ENCODE data around the gene REEP3. TPM values are rescaled to one million over a fixed set of nuclear protein-coding genes. Genes with fewer than 3 reads are reported as not detected.

Gene REEP3
- total and polyA plus RNA-seq, 2 of the 8 experiments (the other 6 are each of a cell fraction or from before 2014, with no cell fraction given) = 5.8 to 31.5 TPM

- ChIA-PET POLR2A (ENCODE audit: partially characterized antibody) (interaction anchor here (2.5 kb wide), 1 partner anchor 9 kb away, joined by 12 read pairs; no protein-coding TSS in a partner anchor), CTCF (ENCODE audit: partially characterized antibody) (interaction anchor here (0.6 to 2.3 kb wide), 3 partner anchors 8 to 101 kb away, joined by 3 to 8 read pairs (median 7); no protein-coding TSS in a partner anchor)
- Histone ChIP-seq H3K9me3 (ENCODE audit: insufficient read depth in 2 of 2, low read depth in 1 of 2, low read length in 1 of 2) (no peaks in the 10 kb centered on the region), H3K23ac (ENCODE audit: insufficient read length) (no peak overlapping the region), H3K4me3 (ENCODE audit: extremely low read depth in 1 of 4, insufficient read depth in 2 of 4, low read depth in 3 of 4, low read length in 4 of 4) (no peak overlapping the region), H4K20me1 (replicated peaks in 1 of 2; ENCODE audit: control insufficient read depth in 1 of 2, insufficient read depth in 2 of 2, low read length in 2 of 2) (no peaks in the 10 kb centered on the region), H4K8ac (ENCODE audit: extremely low read depth, insufficient read depth, low read length) (no peak overlapping the region), H3K14ac (ENCODE audit: insufficient read length) (no peak overlapping the region), H4K5ac (ENCODE audit: insufficient read length, low read depth, low read length) (no peak overlapping the region), H3K36me3 (ENCODE audit: control insufficient read depth in 2 of 4, insufficient read depth in 4 of 4, low read length in 3 of 4) (peaks cover 0 to 3% (median 1%) of the 10 kb centered on the region in 4 experiments; a peak in 3 of 8 replicates), H3K27ac (ENCODE audit: low read depth, low read length) (no peak overlapping the region), H2BK5ac (ENCODE audit: low read depth, low read length) (no peak overlapping the region; the same call in 1 of the 2 replicates), H3K18ac (ENCODE audit: extremely low read depth, low read length) (no peak overlapping the region), H4K91ac (replicated peaks; ENCODE audit: insufficient read length, low read length) (no peak overlapping the region), H3K23me2 (ENCODE audit: low read depth, low read length) (no peaks in the 10 kb centered on the region), H2BK12ac (ENCODE audit: low read depth, low read length) (no peak overlapping the region), H2BK120ac (replicated peaks; ENCODE audit: low read depth, low read length) (no peak overlapping the region), H3K79me2 (ENCODE audit: control insufficient read depth in 1 of 2, insufficient read depth in 2 of 2, low read length in 2 of 2) (no peaks in the 10 kb centered on the region), H3K9ac (replicated peaks in 1 of 4; ENCODE audit: extremely low read depth in 1 of 4, low read depth in 3 of 4, low read length in 3 of 4) (no peak overlapping the region), H3K27me3 (replicated peaks in 1 of 4; ENCODE audit: control insufficient read depth in 3 of 4, extremely low read depth in 1 of 4, insufficient read depth in 3 of 4, low read length in 3 of 4) (no peaks in the 10 kb centered on the region), H3K4me2 (ENCODE audit: insufficient read depth in 1 of 2, low read depth in 2 of 2, low read length in 2 of 2) (no peak overlapping the region), H2AK5ac (ENCODE audit: low read depth, low read length) (no peak overlapping the region), H3K79me1 (ENCODE audit: low read depth, low read length) (no peaks in the 10 kb centered on the region), H3K4me1 (replicated peaks in 1 of 4; ENCODE audit: control insufficient read depth in 3 of 4, insufficient read depth in 4 of 4, low read length in 3 of 4) (peaks cover 0 to 3% (median 1%) of the 10 kb centered on the region in 4 experiments; a peak in 1 of 7 replicates), H2BK15ac (ENCODE audit: low read length) (no peak overlapping the region), H3K56ac (replicated peaks; ENCODE audit: insufficient read length, low read depth, low read length) (no peak overlapping the region), H2BK20ac (ENCODE audit: low read length) (no peak overlapping the region), H2AFZ (ENCODE audit: low read length) (no peak overlapping the region), H3K4ac (replicated peaks; ENCODE audit: insufficient read length, low read depth, low read length) (no peak overlapping the region)
- FAIRE-seq = peak; percentile 77
- no peak for DNase-seq (ENCODE audit: low read depth in 1 of 2, low spot score in 2 of 2)
- WGBS, 2 experiments (ENCODE audit: extremely low coverage in 1 of 2, insufficient coverage in 1 of 2, insufficient read length in 1 of 2, insufficient replicate concordance in 2 of 2, low coverage in 1 of 2, low lambda C conversion rate in 2 of 2, missing lambda C conversion rate in 1 of 2) = 92% methylated on average over 7 of the region's 7 CpGs; no CpG with 5 or more reads in 1 of the 2 experiments
- no peak for TF ChIP-seq EZH2 (IDR thresholded peaks at IDR 0.05; ENCODE audit: low read depth, low read length, severe bottlenecking)
- no peak for TF ChIP-seq USF2 (IDR thresholded peaks at IDR 0.05; ENCODE audit: low read length)
- no peak for TF ChIP-seq BRCA1 (IDR thresholded peaks at IDR 0.05; ENCODE audit: low read depth, low read length)
- no peak for TF ChIP-seq CEBPB (IDR thresholded peaks at IDR 0.05; ENCODE audit: low read depth, low read length)
- no peak for TF ChIP-seq FOSL1 (IDR thresholded peaks at IDR 0.05; ENCODE audit: insufficient read depth, low read depth, low read length)
- no peak for TF ChIP-seq HDAC6 (IDR thresholded peaks at IDR 0.05; ENCODE audit: low read depth, low read length)
- TF ChIP-seq SIX5 (IDR thresholded peaks at IDR 0.05; ENCODE audit: low read depth, low read length) = no peak
- no peak for TF ChIP-seq SP2 (IDR thresholded peaks at IDR 0.05; ENCODE audit: low read length)
- TF ChIP-seq RXRA (IDR thresholded peaks at IDR 0.05; ENCODE audit: insufficient read depth, low read depth, low read length) = no peak
- TF ChIP-seq RFX5 (IDR thresholded peaks at IDR 0.05; ENCODE audit: borderline replicate concordance, low read depth, low read length) = no peak
- TF ChIP-seq E2F6 (IDR thresholded peaks at IDR 0.05) = no peak
- TF ChIP-seq TAF1 (IDR thresholded peaks at IDR 0.05; ENCODE audit: low read depth, low read length) = no peak
- TF ChIP-seq SIRT6 (IDR thresholded peaks at IDR 0.05; ENCODE audit: low read length) = no peak
These were observed 98.2 kb downstream of the REEP3 start for GRCh38 chr10:63619426-63619825.

Measured in H1 (cell line).